PC-3 (cell line): ENCODE data around the gene KRTAP10-10. TPM values are rescaled to one million over a fixed set of nuclear protein-coding genes. Genes with fewer than 3 reads are reported as not detected.
"Not testable (repeated sequence)": the region's sequence is repeated elsewhere in the genome, so short reads cannot be mapped to it uniquely, and the experiment has no call there.

ENCODE experiments used
- ATAC-seq: fragments of 200-7000 bp; cut with Tn5 transposase; 2 replicates; pipeline ENCODE4 v1.9.1; 2020; ENCODE audit warnings: mild to moderate bottlenecking, moderate library complexity
- BruUV-seq: library from RNA; stranded (reverse); fragments of 400-500 nt; replicated peaks from 2 replicates; lab custom pipeline; 2021; lab: Mats Ljungman, UMichigan
- CTCF ChIA-PET: fragments of 300-600 bp; sonication (Branson Sonifier 250); formaldehyde crosslinking; loops from one replicate; lab custom pipeline; 2022; ENCODE audit warnings: antibody characterized with exemption; lab: Charles Lee
- POLR2A ChIA-PET: fragments of 300-600 bp; sonication (Branson Sonifier 250); formaldehyde crosslinking; loops from one replicate; lab custom pipeline; 2022; ENCODE audit warnings: antibody characterized with exemption; ENCODE audit not compliant: unreplicated experiment; lab: Charles Lee
- DNase-seq: peaks from one replicate; pipeline ENCODE4 v3.0.0-alpha.2; 2015
- H2AFZ ChIP-seq: fragments of 300-600 bp; sonication (generic); 2 replicates; pipeline ENCODE4 v1.6.0; 2016; ENCODE audit warnings: antibody characterized with exemption, low read length
- H3F3A ChIP-seq: fragments of 300-600 bp; sonication (generic); one replicate; pipeline ENCODE4 v1.6.0; 2017; ENCODE audit warnings: antibody characterized with exemption, low read length, control low read depth, mild to moderate bottlenecking; ENCODE audit not compliant: unreplicated experiment
- H3K27ac ChIP-seq: fragments of 300-600 bp; sonication (generic); 2 replicates; pipeline ENCODE4 v1.5.1; 2016; ENCODE audit warnings: mild to moderate bottlenecking, low read length
- H3K27me3 ChIP-seq: fragments of 300-600 bp; sonication (generic); 2 replicates; pipeline ENCODE4 v1.6.1; 2016; ENCODE audit warnings: low read length, mixed read lengths
- H3K36me3 ChIP-seq: fragments of 300-600 bp; sonication (generic); 2 replicates; pipeline ENCODE4 v1.6.1; 2016; ENCODE audit warnings: low read depth, mixed run types, low read length, mixed read lengths
- H3K4me1 ChIP-seq: fragments of 300-600 bp; sonication (generic); 2 replicates; pipeline ENCODE4 v1.5.1; 2016; ENCODE audit warnings: low read length; ENCODE audit not compliant: insufficient read depth
- H3K4me2 ChIP-seq: fragments of 300-600 bp; sonication (generic); 2 replicates; pipeline ENCODE4 v1.6.0; 2016; ENCODE audit warnings: low read length
- H3K4me3 ChIP-seq: fragments of 300-600 bp; sonication (generic); 2 replicates; pipeline ENCODE4 v1.5.1; 2016; ENCODE audit warnings: mild to moderate bottlenecking, low read length, mixed read lengths
- H3K79me2 ChIP-seq: fragments of 300-600 bp; sonication (generic); 2 replicates; pipeline ENCODE4 v1.6.1; 2017; ENCODE audit warnings: low read length, mixed read lengths
- H3K9ac ChIP-seq: fragments of 300-600 bp; sonication (generic); 2 replicates; pipeline ENCODE4 v1.6.0; 2016; ENCODE audit warnings: mild to moderate bottlenecking, low read length
- H3K9me2 ChIP-seq: fragments of 300-600 bp; sonication (generic); replicated peaks from 2 replicates; pipeline ENCODE4 v1.6.1; 2016; ENCODE audit warnings: mixed run types, low read length, mixed read lengths
- H3K9me3 ChIP-seq: fragments of 300-600 bp; sonication (generic); 2 replicates; pipeline ENCODE4 v1.6.1; 2016; ENCODE audit warnings: low read length, mixed read lengths
- H4K20me1 ChIP-seq: fragments of 300-600 bp; sonication (generic); 2 replicates; pipeline ENCODE4 v1.6.1; 2016; ENCODE audit warnings: low read length, mixed read lengths
- CTCF ChIP-seq: fragments of 300-600 bp; sonication (generic); conservative IDR thresholded peaks from 2 replicates; pipeline ENCODE4 v1.5.1; 2017; ENCODE audit warnings: antibody characterized with exemption, low read depth, mild to moderate bottlenecking, low read length
- EZH2 ChIP-seq: fragments of 300-600 bp; sonication (generic); IDR thresholded peaks from one replicate; pipeline ENCODE4 v1.6.1; 2017; ENCODE audit warnings: antibody characterized with exemption, mild to moderate bottlenecking, low read length; ENCODE audit not compliant: unreplicated experiment
- EZH2phosphoT487 ChIP-seq: fragments of 300-600 bp; sonication (generic); IDR thresholded peaks from 2 replicates; pipeline ENCODE4 v1.6.1; 2018; ENCODE audit warnings: mild to moderate bottlenecking, antibody characterized with exemption, low read length, borderline replicate concordance
- intact Hi-C: fragments of 100-400 bp; cut with micrococcal nuclease; formaldehyde crosslinking; loops from 2 replicates; pipeline ENCODE4 v1.9.0; 2023
- total RNA-seq: library from RNA; depleted of rRNA; stranded (reverse); fragments of >200 nt; gene quantifications from 2 replicates; pipeline ENCODE4 v1.2.3, GENCODE V29; 2014

KRTAP10-10 gene
- total RNA-seq, 1 experiment from 2014 or later, result not detected

DNA sequence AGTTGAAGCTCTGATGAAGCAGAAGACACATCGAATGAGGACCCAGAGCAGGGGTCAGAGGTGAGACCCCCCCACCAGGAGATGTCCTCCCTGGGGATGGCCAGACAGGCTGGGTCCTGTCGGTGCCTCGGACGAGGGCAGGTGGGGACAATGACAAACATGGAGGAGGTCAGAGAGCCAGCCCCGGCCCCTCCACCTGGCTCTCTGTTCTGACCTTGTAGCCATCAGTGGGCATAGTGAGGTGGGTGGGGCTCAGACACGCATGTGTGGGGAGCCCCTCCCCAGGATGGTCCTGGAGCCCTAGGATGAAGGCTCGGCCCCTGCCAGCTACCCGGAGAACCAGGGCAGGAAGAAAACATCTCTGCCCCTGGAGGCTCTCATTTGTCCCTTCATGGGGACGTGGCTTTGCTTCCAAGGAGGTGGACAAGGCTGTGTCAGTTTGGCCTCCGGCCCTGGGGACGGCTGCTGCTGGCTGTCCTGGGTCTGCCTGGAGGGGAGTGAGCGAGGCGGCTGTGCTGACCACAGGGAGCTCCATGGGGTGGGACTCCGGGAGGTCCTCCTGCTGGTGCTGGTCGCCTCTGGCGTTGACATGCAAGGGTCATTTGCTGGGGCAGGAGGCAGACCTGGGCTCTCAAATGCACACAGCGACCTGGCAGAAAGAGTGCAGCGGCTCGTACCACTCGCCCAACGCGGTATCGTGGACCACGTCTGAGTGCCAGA, 47.4 kb upstream of the KRTAP10-10 start:
- no peaks in the 10 kb centered on the region for H3K79me2 ChIP-seq
- POLR2A ChIA-PET, result no interaction called here
- no peak overlapping the region for H3K4me3 ChIP-seq
- TF ChIP-seq EZH2, result no peak
- no peak for TF ChIP-seq EZH2phosphoT487
- TF ChIP-seq CTCF, result no peak
- ATAC-seq, result no peak
- no peaks in the 10 kb centered on the region for H3K9me3 ChIP-seq
- H3K4me2 ChIP-seq, result no peak overlapping the region
- no peaks in the 10 kb centered on the region for H4K20me1 ChIP-seq
- H3K9me2 ChIP-seq, result no peaks in the 10 kb centered on the region
- BruUV-seq, result no TSS peak
- H2AFZ ChIP-seq, result no peak overlapping the region
- H3K4me1 ChIP-seq, result no peaks in the 10 kb centered on the region
- intact Hi-C loops, result no loop called here
- H3K27me3 ChIP-seq, result no peaks in the 10 kb centered on the region
- H3K9ac ChIP-seq, result no peak overlapping the region
- CTCF ChIA-PET, result no interaction called here
- no peak for DNase-seq
- H3K36me3 ChIP-seq, result no peaks in the 10 kb centered on the region
- no peaks in the 10 kb centered on the region for H3F3A ChIP-seq
- no peak overlapping the region for H3K27ac ChIP-seq

DNA sequence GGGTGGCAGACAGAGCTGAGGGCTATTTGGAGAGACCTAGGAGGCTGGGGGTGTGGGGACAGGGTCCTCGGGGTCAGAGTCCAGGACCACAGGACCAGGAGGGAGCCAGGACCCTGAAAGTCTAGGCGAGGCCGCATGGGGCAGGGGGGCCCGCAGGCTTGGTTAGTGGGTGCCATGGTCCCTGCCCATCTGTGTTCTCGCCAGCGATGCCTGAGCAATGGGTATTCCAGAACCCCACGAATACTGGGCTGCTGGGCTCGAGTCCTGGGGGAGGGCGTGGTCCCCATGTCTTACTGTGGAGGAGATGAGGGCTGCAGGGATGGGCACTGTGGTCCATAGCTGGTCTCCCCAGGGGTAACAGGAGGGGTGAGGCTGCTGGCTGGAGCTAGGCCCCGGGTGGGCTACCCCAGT, 46.8 kb upstream of the KRTAP10-10 start:
- no peaks in the 10 kb centered on the region for H3K27me3 ChIP-seq
- no peaks in the 10 kb centered on the region for H3F3A ChIP-seq
- no peaks in the 10 kb centered on the region for H3K9me2 ChIP-seq
- no peaks in the 10 kb centered on the region for H3K79me2 ChIP-seq
- no peaks in the 10 kb centered on the region for H3K4me1 ChIP-seq
- DNase-seq, result no peak
- H3K4me2 ChIP-seq, result no peak overlapping the region
- ChIA-PET CTCF (no interaction called here), POLR2A (no interaction called here)
- no TSS peak for BruUV-seq
- TF ChIP-seq EZH2, result no peak
- TF ChIP-seq EZH2phosphoT487, result no peak
- TF ChIP-seq CTCF, result no peak
- no peaks in the 10 kb centered on the region for H3K36me3 ChIP-seq
- no peaks in the 10 kb centered on the region for H3K9me3 ChIP-seq
- no peak for ATAC-seq
- no peak overlapping the region for H2AFZ ChIP-seq
- intact Hi-C loops, result no loop called here
- no peak overlapping the region for H3K27ac ChIP-seq
- no peak overlapping the region for H3K9ac ChIP-seq
- no peak overlapping the region for H3K4me3 ChIP-seq
- H4K20me1 ChIP-seq, result no peaks in the 10 kb centered on the region

DNA sequence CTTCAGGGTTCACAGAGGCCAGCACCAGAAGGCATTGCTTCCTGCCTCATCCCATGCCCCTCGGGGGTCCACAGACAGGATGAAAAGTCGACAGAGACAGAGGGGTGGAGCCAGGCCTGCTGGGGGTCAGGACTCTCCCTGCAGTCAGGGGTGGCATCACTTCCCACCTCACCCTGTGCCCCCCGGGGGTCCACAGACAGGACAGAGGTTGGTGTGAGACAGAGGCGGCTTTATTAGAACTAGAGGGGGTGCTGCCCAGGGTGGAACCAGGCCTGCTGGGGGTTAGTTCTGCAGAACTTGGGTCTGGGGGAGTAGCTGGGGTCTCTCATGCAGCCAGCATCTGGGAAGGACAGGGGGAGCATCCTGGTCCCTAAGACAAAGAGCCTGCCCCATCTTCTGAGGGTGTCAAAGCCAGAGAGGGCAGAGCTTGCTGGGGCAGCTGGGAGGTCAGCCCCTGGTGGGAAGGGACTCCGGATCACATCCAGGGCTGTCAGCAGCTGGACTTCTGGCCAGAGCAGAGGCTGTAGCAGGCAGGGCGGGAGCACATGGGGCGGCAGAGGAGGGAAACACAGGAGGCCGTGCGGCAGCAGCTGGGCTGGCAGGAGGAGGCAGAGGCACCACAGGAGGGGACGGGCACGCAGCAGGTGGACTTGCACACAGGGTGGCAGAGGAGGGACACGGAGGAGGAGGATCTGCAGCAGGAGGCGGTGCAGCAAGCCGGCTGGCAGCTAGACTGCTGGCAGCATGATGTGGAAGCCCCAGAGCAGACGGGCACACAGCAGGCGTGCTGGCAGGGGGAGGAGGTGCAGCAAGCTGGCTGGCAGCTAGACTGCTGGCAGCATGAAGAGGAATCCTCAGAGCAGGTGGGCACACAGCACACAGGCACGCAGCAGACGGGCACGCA, 46.0 kb upstream of the KRTAP10-10 start:
- ATAC-seq, H2AFZ ChIP-seq, H3K36me3 ChIP-seq, BruUV-seq, H3K27ac ChIP-seq, CTCF ChIA-PET, DNase-seq, POLR2A ChIA-PET, H3K9me3 ChIP-seq, H3K4me2 ChIP-seq, H3K9me2 ChIP-seq, H4K20me1 ChIP-seq, H3K9ac ChIP-seq, H3K4me3 ChIP-seq, H3F3A ChIP-seq, H3K27me3 ChIP-seq, H3K79me2 ChIP-seq, intact Hi-C loops, H3K4me1 ChIP-seq: not testable (repeated sequence)

DNA sequence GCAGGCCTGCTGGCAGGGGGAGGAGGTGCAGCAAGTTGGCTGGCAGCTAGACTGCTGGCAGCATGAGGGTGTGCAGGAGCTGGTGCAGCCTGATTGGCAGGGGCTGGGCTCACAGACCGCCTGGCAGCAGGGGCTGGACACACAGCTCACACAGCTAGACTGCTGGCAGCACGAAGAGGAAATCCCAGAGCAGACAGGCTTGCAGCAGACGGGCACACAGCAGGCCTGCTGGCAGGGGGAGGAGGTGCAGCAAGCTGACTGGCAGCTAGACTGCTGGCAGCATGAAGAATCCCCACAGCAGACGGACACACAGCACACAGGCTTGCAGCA, 45.4 kb upstream of the KRTAP10-10 start:
- H3K4me1 ChIP-seq, result peaks cover 11% of the 10 kb centered on the region
- H3F3A ChIP-seq, H3K9me2 ChIP-seq, H3K27ac ChIP-seq, H2AFZ ChIP-seq, DNase-seq, intact Hi-C loops, H3K9ac ChIP-seq, H3K36me3 ChIP-seq, H3K4me2 ChIP-seq, H3K27me3 ChIP-seq, POLR2A ChIA-PET, ATAC-seq, H4K20me1 ChIP-seq, H3K79me2 ChIP-seq, H3K4me3 ChIP-seq, H3K9me3 ChIP-seq, BruUV-seq, CTCF ChIA-PET: not testable (repeated sequence)
